ENCODE measurements around the gene GTPBP6.
"Not testable (repeated sequence)": the region's sequence is repeated elsewhere in the genome, so short reads cannot be mapped to it uniquely, and the experiment has no call there.

Gene GTPBP6

GRCh38 chrX:287670-288069 is 30.9 kb downstream of the GTPBP6 start:
- DNase-seq: no peak

GRCh38 chrX:285076-285677 is 33.4 kb downstream of the GTPBP6 start:
- DNase-seq: no peak

- DNase-seq: no peak
Observed at GRCh38 chrX:283115-283845, 35.3 kb downstream of the GTPBP6 start.

GRCh38 chrX:282000-282681 is 36.5 kb downstream of the GTPBP6 start:
- DNase-seq: not testable (repeated sequence)

GRCh38 chrX:281166-281999 is 37.2 kb downstream of the GTPBP6 start, which contains the start of gene PLCXD1:
PLCXD1 (plus strand) TSS chrX:281381; CDS start chrX:284188, 2,807 bp downstream.
- DNase-seq: no peak

- not testable (repeated sequence) for DNase-seq
Observed at GRCh38 chrX:280722-281121, 37.9 kb downstream of the GTPBP6 start.

- DNase-seq: not testable (repeated sequence)
Observed at GRCh38 chrX:279757-280604, 38.6 kb downstream of the GTPBP6 start.

GRCh38 chrX:276581-277201 is 41.9 kb downstream of the GTPBP6 start:
- DNase-seq: no peak

- DNase-seq: no peak
Observed at GRCh38 chrX:275967-276580, 42.5 kb downstream of the GTPBP6 start.

GRCh38 chrX:275476-275966 is 43.1 kb downstream of the GTPBP6 start:
- no peak for DNase-seq

GRCh38 chrX:274904-275475 is 43.6 kb downstream of the GTPBP6 start:
- no peak for DNase-seq

- DNase-seq: no peak
Observed at GRCh38 chrX:270848-271367, 47.7 kb downstream of the GTPBP6 start.

GRCh38 chrX:267771-268261 is 50.8 kb downstream of the GTPBP6 start:
- DNase-seq: no peak

GRCh38 chrX:265502-265901 is 53.1 kb downstream of the GTPBP6 start:
- DNase-seq: no peak

- DNase-seq: no peak
Observed at GRCh38 chrX:264634-265455, 53.8 kb downstream of the GTPBP6 start.

GRCh38 chrX:264006-264405 is 54.6 kb downstream of the GTPBP6 start:
- not testable (repeated sequence) for DNase-seq

- no peak for DNase-seq
Observed at GRCh38 chrX:262381-262909, 56.2 kb downstream of the GTPBP6 start.

GRCh38 chrX:261919-262352 is 56.7 kb downstream of the GTPBP6 start:
- DNase-seq: no peak
